PC-3 (cell line): ENCODE measurements around the gene CPEB3.

ENCODE experiments used
- CTCF ChIP-seq: fragments of 300-600 bp; sonication (generic); conservative IDR thresholded peaks from 2 replicates; pipeline ENCODE4 v1.5.1; 2017; ENCODE audit warnings: antibody characterized with exemption, low read depth, mild to moderate bottlenecking, low read length
- EZH2 ChIP-seq: fragments of 300-600 bp; sonication (generic); IDR thresholded peaks from one replicate; pipeline ENCODE4 v1.6.1; 2017; ENCODE audit warnings: antibody characterized with exemption, mild to moderate bottlenecking, low read length; ENCODE audit not compliant: unreplicated experiment

- TF ChIP-seq CTCF: no peak
- TF ChIP-seq EZH2: no peak
Measured at GRCh38 chr10:92175164-92175563, 115.7 kb downstream of the CPEB3 start.
